HepG2 (cell line): Measurements from ENCODE around the gene AHSG. TPM values are rescaled to one million over a fixed set of nuclear protein-coding genes. Genes with fewer than 3 reads are reported as not detected.

Source experiments
- ATAC-seq: fragments of 200-7000 bp; cut with Tn5 transposase; 3 replicates; pipeline ENCODE4 v1.9.1; 2020; ENCODE audit warnings: mild to moderate bottlenecking, moderate library complexity
- BruUV-seq: library from RNA; stranded (reverse); fragments of 400-500 nt; replicated peaks from 2 replicates; lab custom pipeline; 2021; lab: Mats Ljungman, UMichigan
- CTCF ChIA-PET: fragments of 300-600 bp; formaldehyde crosslinking; extraction: SDS; loops from one replicate; lab custom pipeline; 2021; ENCODE audit warnings: low total read pairs, inconsistent platforms, low intra/inter-chr PET ratio; lab: Yijun Ruan, JAX
- POLR2A ChIA-PET: fragments of 350-600 bp; sonication (Branson Sonifier 250); formaldehyde crosslinking; loops from one replicate; lab custom pipeline; 2020; ENCODE audit warnings: antibody characterized with exemption, inconsistent platforms; lab: Yijun Ruan, JAX
- DNase-seq: peaks from one replicate; pipeline ENCODE4 v3.0.0-alpha.2; 2015; ENCODE audit warnings: low spot score
- FAIRE-seq: peaks from 3 replicates; lab custom pipeline; 2011; peaks lifted over from hg19 to GRCh38; lab: Jason Lieb, UNC
- H2AFZ ChIP-seq: one replicate; pipeline ENCODE4 v1.6.1; 2011; ENCODE audit warnings: low read length, inconsistent platforms
- H3K27ac ChIP-seq: fragments of 300-600 bp; 3 replicates; pipeline ENCODE4 v1.8.0; 2011; ENCODE audit warnings: mixed run types, mild to moderate bottlenecking, mixed read lengths, low read length, inconsistent platforms; ENCODE audit not compliant: insufficient read depth; ENCODE audit errors: extremely low read length
- H3K27me3 ChIP-seq, 2 experiments: fragments of 200-600 bp in 1 of 2; 2 replicates in 1 of 2; 3 replicates in 1 of 2; pipeline versions ENCODE4 v1.6.0 to v1.8.0; 2011; ENCODE audit warnings: low read length in 2 of 2, mild to moderate bottlenecking in 2 of 2, moderate library complexity in 2 of 2, inconsistent platforms in 1 of 2; ENCODE audit not compliant: insufficient read depth in 2 of 2, control insufficient read depth in 1 of 2
- H3K36me3 ChIP-seq, 2 experiments: fragments of 200-600 bp in 1 of 2; replicated peaks in 1 of 2; 2 replicates in 1 of 2; 3 replicates in 1 of 2; pipeline versions ENCODE4 v1.5.1 to v1.8.0; 2011; ENCODE audit warnings: low read length in 2 of 2, inconsistent platforms in 1 of 2; ENCODE audit not compliant: insufficient read depth in 2 of 2, control insufficient read depth in 1 of 2
- H3K4me1 ChIP-seq: 2 replicates; pipeline ENCODE4 v1.5.1; 2012; ENCODE audit warnings: low read length, inconsistent platforms; ENCODE audit not compliant: insufficient read depth
- H3K4me2 ChIP-seq: 2 replicates; pipeline ENCODE4 v1.6.0; 2011; ENCODE audit warnings: low read depth, low read length, inconsistent platforms
- H3K4me3 ChIP-seq, 3 experiments: fragments of 200-600 bp in 1 of 3; sonication (generic), shearing (Covaris generic) in 1 of 3; replicated peaks in 1 of 3; 2 replicates each; pipeline ENCODE4 v1.5.1; 2011 to 2016; ENCODE audit warnings: low read length in 3 of 3, inconsistent platforms in 2 of 3, low read depth in 2 of 3, mild to moderate bottlenecking in 2 of 3, control low read depth in 1 of 3, mixed read lengths in 1 of 3; ENCODE audit not compliant: insufficient read depth in 1 of 3
- H3K79me2 ChIP-seq: one replicate; pipeline ENCODE4 v1.6.1; 2011; ENCODE audit warnings: low read length, inconsistent platforms; ENCODE audit not compliant: insufficient read depth
- H3K9ac ChIP-seq: 2 replicates; pipeline ENCODE4 v1.6.0; 2011; ENCODE audit warnings: mild to moderate bottlenecking, low read depth, low read length, inconsistent platforms; ENCODE audit not compliant: insufficient read depth
- H3K9me3 ChIP-seq: 2 replicates; pipeline ENCODE4 v1.5.1; 2012; ENCODE audit warnings: mild to moderate bottlenecking, low read length
- H4K20me1 ChIP-seq: 2 replicates; pipeline ENCODE4 v1.6.0; 2011; ENCODE audit warnings: inconsistent platforms, mild to moderate bottlenecking, low read length, moderate library complexity; ENCODE audit not compliant: insufficient read depth
- ADNP ChIP-seq: sonication (generic); formaldehyde crosslinking; IDR thresholded peaks from 2 replicates; pipeline ENCODE4 v1.4.0; 2020; ENCODE audit warnings: missing genetic modification reagents
- HES4 ChIP-seq: sonication (generic); formaldehyde crosslinking; IDR thresholded peaks from 2 replicates; pipeline ENCODE4 v1.9.0; 2021; ENCODE audit warnings: mild to moderate bottlenecking, missing genetic modification reagents, borderline replicate concordance
- HOXA7 ChIP-seq: sonication (generic); formaldehyde crosslinking; IDR thresholded peaks from 2 replicates; pipeline ENCODE4 v1.8.1; 2022; ENCODE audit warnings: mild to moderate bottlenecking, missing genetic modification reagents, moderate library complexity
- MEIS1 ChIP-seq: sonication (generic); formaldehyde crosslinking; IDR thresholded peaks from 2 replicates; pipeline ENCODE4 v1.9.0; 2021; ENCODE audit warnings: mild to moderate bottlenecking, missing genetic modification reagents, moderate library complexity, borderline replicate concordance
- MXI1 ChIP-seq: IDR thresholded peaks from 3 replicates; pipeline ENCODE4 v1.6.1; 2012; ENCODE audit warnings: low read depth, low read length, inconsistent platforms, borderline replicate concordance
- NFE2L1 ChIP-seq: sonication (generic); formaldehyde crosslinking; IDR thresholded peaks from 2 replicates; pipeline ENCODE4 v1.4.0; 2020; ENCODE audit warnings: missing genetic modification reagents, mild to moderate bottlenecking, borderline replicate concordance
- PCBP2 ChIP-seq: fragments of 200-400 bp; formaldehyde crosslinking; optimal IDR thresholded peaks from 2 replicates; pipeline ENCODE3; 2018; ENCODE audit warnings: low read length, low read depth; ENCODE audit not compliant: poor library complexity, severe bottlenecking
- RCOR2 ChIP-seq: IDR thresholded peaks from 2 replicates; pipeline ENCODE4 v1.6.1; 2016; ENCODE audit warnings: missing biosample characterization, missing genetic modification reagents
- SPEN ChIP-seq: sonication (generic); formaldehyde crosslinking; IDR thresholded peaks from 2 replicates; pipeline ENCODE4 v1.5.1; 2020; ENCODE audit warnings: low read depth, mild to moderate bottlenecking, missing genetic modification reagents
- THAP8 ChIP-seq: sonication (generic); formaldehyde crosslinking; IDR thresholded peaks from 2 replicates; pipeline ENCODE4 v1.5.1; 2020; ENCODE audit warnings: missing genetic modification reagents, mild to moderate bottlenecking, borderline replicate concordance
- U2AF2 ChIP-seq: fragments of 200-400 bp; formaldehyde crosslinking; IDR thresholded peaks from 2 replicates; pipeline ENCODE4 v1.6.1; 2017; ENCODE audit warnings: low read depth, mild to moderate bottlenecking, low read length
- ZBTB4 ChIP-seq: sonication (generic); formaldehyde crosslinking; IDR thresholded peaks from 2 replicates; pipeline ENCODE4 v1.4.0; 2020; ENCODE audit warnings: missing genetic modification reagents, mild to moderate bottlenecking, borderline replicate concordance
- ZMYM4 ChIP-seq: sonication (generic); formaldehyde crosslinking; IDR thresholded peaks from 2 replicates; pipeline ENCODE4 v1.8.1; 2023; ENCODE audit warnings: mild to moderate bottlenecking, missing genetic modification reagents
- ZNF10 ChIP-seq: sonication (generic); formaldehyde crosslinking; IDR thresholded peaks from 2 replicates; pipeline ENCODE4 v1.4.0; 2020; ENCODE audit warnings: mild to moderate bottlenecking, low read depth, missing genetic modification reagents, borderline replicate concordance
- ZNF260 ChIP-seq: sonication (generic); formaldehyde crosslinking; IDR thresholded peaks from 2 replicates; pipeline ENCODE4 v1.4.0; 2020; ENCODE audit warnings: missing genetic modification reagents, low read depth, mild to moderate bottlenecking, borderline replicate concordance
- ZNF589 ChIP-seq: sonication (generic); formaldehyde crosslinking; conservative IDR thresholded peaks from 2 replicates; pipeline ENCODE4 v1.8.0; 2022; ENCODE audit warnings: mild to moderate bottlenecking, moderate library complexity, missing genetic modification reagents
- ZNF761 ChIP-seq: sonication (generic); formaldehyde crosslinking; conservative IDR thresholded peaks from 2 replicates; pipeline ENCODE4 v1.4.0; 2020; ENCODE audit warnings: mild to moderate bottlenecking, missing genetic modification reagents
- ZSCAN12 ChIP-seq: sonication (generic); formaldehyde crosslinking; IDR thresholded peaks from 2 replicates; pipeline ENCODE4 v1.9.0; 2021; ENCODE audit warnings: mild to moderate bottlenecking, missing genetic modification reagents
- WGBS: methylation state at CpG from one replicate; pipeline ENCODE4 v1.1.6; 2017; ENCODE audit warnings: low lambda C conversion rate; 5-methylcytosine and 5-hydroxymethylcytosine counted together
- in situ Hi-C: cut with HindIII; loops from 2 replicates; pipeline ENCODE4 v1.10.0; 2017; ENCODE audit warnings: low pct_unique_long_range_greater_than_20kb; ENCODE audit not compliant: extremely low pct_ligation_motif_present
- intact Hi-C: fragments of 100-400 bp; cut with micrococcal nuclease; formaldehyde crosslinking; loops from one replicate; pipeline ENCODE4 v1.10.0; 2022; ENCODE audit not compliant: unreplicated experiment
- polyA plus RNA-seq, 8 experiments: library from polyadenylated mRNA; depleted of rRNA in 3 of 8; stranded (reverse) in 7 of 8; unstranded in 1 of 8; fragments of >200 nt; fragmentation: Illumina TruSeq in 4 of 8; extraction: Trizol in 4 of 8; gene quantifications; 2 replicates each; pipeline versions ENCODE4 v1.2.1 to v1.2.3, GENCODE V29; 2011 to 2016; ENCODE audit warnings: low read depth in 4 of 8, missing spikeins in 1 of 8, mixed read lengths in 1 of 8; ENCODE audit not compliant: insufficient read depth in 1 of 8
- total RNA-seq, 5 experiments: library from RNA; depleted of rRNA; stranded (reverse); fragments of >200 nt; fragmentation: Illumina TruSeq; extraction: Trizol; gene quantifications; 2 replicates each; pipeline ENCODE4 v1.2.3, GENCODE V29; 2016; ENCODE audit warnings: low read depth in 1 of 5

AHSG gene
- total and polyA plus RNA-seq, 2 of the 13 experiments (the other 11 are each of a cell fraction or from before 2014, with no cell fraction given), result 2,043 to 19,152 TPM

GRCh38 chr3:186616299-186616617 is 3.4 kb downstream of the AHSG start (continued):
- TF ChIP-seq U2AF2 (no peak), ZMYM4 (CRISPR knock-in tag) (no peak), NFE2L1 (CRISPR knock-in tag) (no peak), SPEN (CRISPR knock-in tag) (no peak), PCBP2 (no peak), RCOR2 (CRISPR knock-in tag) (no peak), HES4 (no peak), HOXA7 (no peak), ZNF761 (CRISPR knock-in tag) (no peak)

- Histone ChIP-seq H3K27me3 (no peaks in the 10 kb centered on the region; a peak in 1 of 5 replicates), H2AFZ (no peak overlapping the region), H3K4me3 (0 out of 6 replicates have a peak overlapping the region, but pooled peaks of 1 of the 3 experiments have one; percentile 17), H3K4me2 (peak overlapping the region; percentile 92; the same call in 1 of the 2 replicates), H4K20me1 (peaks cover 64% of the 10 kb centered on the region), H3K79me2 (peaks cover 24% of the 10 kb centered on the region), H3K36me3 (peaks cover 17 to 47% of the 10 kb centered on the region in 2 experiments), H3K27ac (peak overlapping the region; percentile 28), H3K9ac (no peak overlapping the region), H3K9me3 (no peaks in the 10 kb centered on the region), H3K4me1 (peaks cover 53% of the 10 kb centered on the region)
- 75% methylated on average over 31 of the region's 31 CpGs for WGBS
- POLR2A ChIA-PET, result interaction anchor here (0.9 to 27.1 kb wide), 14 partner anchors 8 to 210 kb away, joined by 3 to 854 read pairs (median 4); partner anchors contain the start of genes DNAJB11, EIF4A2 and TBCCD1
- in situ Hi-C loops (loop anchor here (10.0 kb wide), 1 partner anchor 138 kb away; no protein-coding TSS in a partner anchor), intact Hi-C loops (no loop called here)
- DNase-seq (peak; percentile 49), FAIRE-seq (no peak), ATAC-seq (peak; percentile 46)
- no TSS peak for BruUV-seq
- CTCF ChIA-PET, result interaction anchor here (1.8 kb wide), 1 partner anchor 28 kb away, joined by 15 read pairs; no protein-coding TSS in a partner anchor
- no peak for TF ChIP-seq ZNF260 (CRISPR knock-in tag)
- no peak for TF ChIP-seq THAP8 (CRISPR knock-in tag)
- no peak for TF ChIP-seq NFE2L1 (CRISPR knock-in tag)
- no peak for TF ChIP-seq ZSCAN12 (CRISPR knock-in tag)
- TF ChIP-seq ZNF761 (CRISPR knock-in tag), result 0 out of 2 replicates have a peak, but pooled peaks have one; percentile 29
- TF ChIP-seq MEIS1 (CRISPR knock-in tag), result no peak
- TF ChIP-seq ADNP, result no peak
- peak; percentile 58; the same call in 1 of the 2 replicates for TF ChIP-seq ZNF589 (CRISPR knock-in tag)
- 0 out of 3 replicates have a peak, but pooled peaks have one; percentile 45 for TF ChIP-seq MXI1
- TF ChIP-seq ZNF10 (CRISPR knock-in tag), result no peak
- TF ChIP-seq ZBTB4, result peak; percentile 98; the same call in 1 of the 2 replicates
These were observed 4.4 kb downstream of the AHSG start for GRCh38 chr3:186617036-186617946.
